Mucosa of stomach (tissue), 1 donor: ENCODE measurements around the gene KCNJ1.

Experiments
- H3K27me3 ChIP-seq: one replicate; pipeline ENCODE4 v1.7.0; 2013; ENCODE audit warnings: mild to moderate bottlenecking, low read length; ENCODE audit not compliant: control insufficient read depth, insufficient read depth
- H3K36me3 ChIP-seq: one replicate; pipeline ENCODE4 v1.7.0; 2013; ENCODE audit warnings: low read length; ENCODE audit not compliant: control insufficient read depth, insufficient read depth
- H3K4me1 ChIP-seq: one replicate; pipeline ENCODE4 v1.7.0; 2013; ENCODE audit warnings: mild to moderate bottlenecking, low read length; ENCODE audit not compliant: control insufficient read depth, insufficient read depth
- H3K4me3 ChIP-seq: one replicate; pipeline ENCODE4 v1.7.0; 2013; ENCODE audit warnings: low read length
- H3K9ac ChIP-seq: one replicate; pipeline ENCODE4 v1.7.0; 2013; ENCODE audit warnings: mild to moderate bottlenecking, low read length, moderate library complexity
- H3K9me3 ChIP-seq: one replicate; pipeline ENCODE4 v1.7.0; 2013; ENCODE audit warnings: mild to moderate bottlenecking, low read length, moderate library complexity; ENCODE audit not compliant: control insufficient read depth
- donor health status: Pancreatic carcinoma.

KCNJ1 gene

GRCh38 chr11:128907585-128907984 is 40.5 kb upstream of the KCNJ1 start:
- Histone ChIP-seq H3K4me1 (peaks cover 33% of the 10 kb centered on the region), H3K36me3 (no peaks in the 10 kb centered on the region), H3K27me3 (peaks cover 23% of the 10 kb centered on the region), H3K9ac (no peak overlapping the region), H3K9me3 (no peaks in the 10 kb centered on the region), H3K4me3 (no peak overlapping the region)

GRCh38 chr11:128906185-128907050 is 39.3 kb upstream of the KCNJ1 start:
- no peak overlapping the region for H3K4me3 ChIP-seq
- peaks cover 23% of the 10 kb centered on the region for H3K27me3 ChIP-seq
- no peaks in the 10 kb centered on the region for H3K9me3 ChIP-seq
- no peak overlapping the region for H3K9ac ChIP-seq
- peaks cover 33% of the 10 kb centered on the region for H3K4me1 ChIP-seq
- H3K36me3 ChIP-seq, result no peaks in the 10 kb centered on the region

GRCh38 chr11:128905345-128906184 is 38.5 kb upstream of the KCNJ1 start:
- H3K27me3 ChIP-seq, result peaks cover 23% of the 10 kb centered on the region
- peak overlapping the region; percentile 45 for H3K9ac ChIP-seq
- H3K9me3 ChIP-seq, result no peaks in the 10 kb centered on the region
- H3K4me3 ChIP-seq, result no peak overlapping the region
- H3K36me3 ChIP-seq, result no peaks in the 10 kb centered on the region
- peaks cover 33% of the 10 kb centered on the region for H3K4me1 ChIP-seq

DNA sequence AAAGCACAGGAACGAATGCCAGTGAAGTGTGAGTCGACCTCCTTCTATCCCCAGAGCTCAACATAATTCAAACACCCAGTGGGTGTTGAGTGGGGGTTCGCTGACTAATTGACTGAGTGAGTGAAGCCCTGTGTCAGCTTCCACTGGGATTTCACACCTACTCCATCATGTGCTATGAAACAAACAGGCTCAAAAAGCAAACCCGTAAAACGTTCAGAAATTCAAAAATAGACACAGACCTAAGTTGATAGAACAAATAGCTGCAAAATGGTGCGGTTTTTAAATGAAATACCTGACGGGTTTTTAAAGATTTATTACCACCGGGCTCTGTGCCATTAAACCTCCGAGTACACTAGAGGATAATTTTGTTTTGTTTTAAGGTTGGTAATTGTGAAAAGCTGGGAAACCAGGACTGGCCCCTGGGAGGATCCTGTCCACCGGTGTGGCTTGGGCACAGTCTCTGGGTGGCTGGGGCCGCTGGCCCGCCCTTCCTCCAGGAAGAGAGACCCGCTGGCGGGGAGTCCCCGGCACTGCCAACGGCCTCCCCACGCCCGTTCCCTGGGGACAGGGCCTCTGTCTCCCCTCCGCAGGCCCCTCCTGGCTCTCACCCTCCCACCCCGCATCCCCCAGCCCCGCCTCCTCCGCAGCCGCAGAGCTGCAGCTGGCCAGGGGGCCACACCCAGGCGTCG is 37.7 kb upstream of the KCNJ1 start:
- peaks cover 23% of the 10 kb centered on the region for H3K27me3 ChIP-seq
- no peaks in the 10 kb centered on the region for H3K9me3 ChIP-seq
- H3K36me3 ChIP-seq, result no peaks in the 10 kb centered on the region
- H3K4me3 ChIP-seq, result no peak overlapping the region
- no peak overlapping the region for H3K9ac ChIP-seq
- H3K4me1 ChIP-seq, result peaks cover 33% of the 10 kb centered on the region

DNA sequence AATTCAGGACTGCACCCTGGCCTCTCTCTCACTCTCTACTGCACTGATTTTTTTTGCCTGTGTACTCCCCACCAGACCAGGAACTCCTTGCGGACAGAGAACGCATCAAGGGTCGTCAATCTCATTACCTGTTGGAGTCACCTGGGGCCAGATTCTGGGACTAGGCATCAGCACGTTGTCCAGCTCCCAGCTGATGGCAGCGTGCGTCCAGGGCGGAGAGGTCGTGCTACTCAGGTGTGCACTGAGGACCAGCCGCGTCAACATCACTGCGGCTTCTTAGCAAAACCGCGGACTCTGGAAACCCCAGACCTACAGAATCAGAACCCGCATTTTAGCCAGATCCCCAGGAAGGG is 37.2 kb upstream of the KCNJ1 start:
- H3K27me3 ChIP-seq, result peaks cover 23% of the 10 kb centered on the region
- peaks cover 31% of the 10 kb centered on the region for H3K4me1 ChIP-seq
- H3K9ac ChIP-seq, result no peak overlapping the region
- H3K9me3 ChIP-seq, result no peaks in the 10 kb centered on the region
- H3K4me3 ChIP-seq, result no peak overlapping the region
- H3K36me3 ChIP-seq, result no peaks in the 10 kb centered on the region

DNA sequence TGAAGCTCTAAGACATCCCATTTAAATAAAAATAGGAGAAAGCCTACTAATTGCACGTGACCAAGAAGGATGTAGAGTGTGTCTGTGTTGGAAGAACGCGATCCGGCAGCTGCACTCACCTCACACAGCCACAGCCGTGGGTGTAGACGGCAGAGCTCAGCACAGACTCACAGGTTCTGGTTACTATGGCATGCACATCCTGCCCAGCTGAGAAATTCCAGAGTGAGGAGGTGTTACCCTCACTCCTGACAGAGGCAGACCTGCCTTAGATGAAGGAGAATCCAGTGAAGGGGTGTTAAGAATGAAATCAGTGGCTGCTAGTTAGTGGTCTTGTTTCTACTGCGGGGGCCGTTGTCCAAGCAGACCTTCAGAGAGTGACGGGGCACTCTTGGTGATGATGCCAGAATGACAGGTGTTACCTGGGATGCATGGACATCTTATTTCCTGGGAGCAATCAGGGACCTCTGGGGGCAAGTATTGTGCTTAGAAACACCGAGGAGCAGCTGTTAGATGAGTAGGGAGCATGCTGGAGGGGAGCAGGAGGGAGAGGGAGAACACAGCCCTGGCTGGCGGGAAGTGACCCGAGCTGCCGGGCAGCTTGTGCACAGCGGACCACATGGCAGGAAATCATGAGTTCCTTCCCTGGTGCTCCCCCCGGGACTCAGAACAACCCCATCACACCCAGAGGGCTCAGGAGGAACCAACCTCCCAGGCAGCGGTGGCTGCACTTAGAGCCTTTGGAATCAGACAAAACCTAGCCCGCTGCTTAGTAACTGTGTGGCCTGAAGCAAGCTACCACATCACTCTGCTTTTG is 36.4 kb upstream of the KCNJ1 start:
- H3K27me3 ChIP-seq, result peaks cover 23% of the 10 kb centered on the region
- no peaks in the 10 kb centered on the region for H3K9me3 ChIP-seq
- H3K9ac ChIP-seq, result no peak overlapping the region
- H3K36me3 ChIP-seq, result no peaks in the 10 kb centered on the region
- no peak overlapping the region for H3K4me3 ChIP-seq
- peaks cover 22% of the 10 kb centered on the region for H3K4me1 ChIP-seq

DNA sequence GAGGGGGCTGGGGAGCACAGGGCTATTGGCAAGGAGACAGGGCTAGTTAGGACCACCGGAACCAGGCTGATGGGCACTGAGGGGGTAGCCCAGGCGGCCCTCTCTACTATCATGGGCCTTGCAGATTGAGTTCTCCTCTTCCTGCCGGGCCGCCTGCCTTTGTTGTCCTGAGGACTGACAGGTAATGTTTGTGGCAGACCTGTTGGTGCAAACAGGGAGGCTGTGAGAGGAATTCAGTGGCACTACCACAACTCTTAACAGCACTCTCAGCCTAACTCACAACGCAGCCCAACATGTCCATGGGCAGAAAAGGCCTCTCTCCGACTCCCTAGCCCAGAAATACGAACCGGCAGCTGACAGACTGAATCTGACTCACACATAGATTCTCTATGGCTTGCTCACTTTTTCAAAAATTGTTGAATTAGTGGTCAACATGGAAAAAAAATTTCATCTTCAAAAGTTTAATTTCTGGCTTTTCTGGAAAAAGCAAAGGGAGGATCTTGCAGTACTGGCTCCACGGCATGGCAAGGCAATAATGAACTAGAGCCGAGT is 35.5 kb upstream of the KCNJ1 start:
- H3K4me3 ChIP-seq, result no peak overlapping the region
- no peaks in the 10 kb centered on the region for H3K9me3 ChIP-seq

GRCh38 chr11:128901653-128902514 is 34.8 kb upstream of the KCNJ1 start:
- H3K27me3 ChIP-seq, result peaks cover 17% of the 10 kb centered on the region
- no peaks in the 10 kb centered on the region for H3K36me3 ChIP-seq
- no peaks in the 10 kb centered on the region for H3K9me3 ChIP-seq
- H3K4me3 ChIP-seq, result no peak overlapping the region
- no peak overlapping the region for H3K9ac ChIP-seq
- H3K4me1 ChIP-seq, result peaks cover 14% of the 10 kb centered on the region

More for the DNA sequence above, 35.5 kb upstream of the KCNJ1 start:
- H3K4me1 ChIP-seq, result peaks cover 14% of the 10 kb centered on the region
- no peak overlapping the region for H3K9ac ChIP-seq
- H3K27me3 ChIP-seq, result peaks cover 23% of the 10 kb centered on the region
- no peaks in the 10 kb centered on the region for H3K36me3 ChIP-seq

GRCh38 chr11:128900468-128900867 is 33.4 kb upstream of the KCNJ1 start:
- Histone ChIP-seq H3K36me3 (no peaks in the 10 kb centered on the region), H3K4me1 (peaks cover 11% of the 10 kb centered on the region), H3K9ac (no peak overlapping the region), H3K4me3 (no peak overlapping the region), H3K9me3 (no peaks in the 10 kb centered on the region), H3K27me3 (peaks cover 9% of the 10 kb centered on the region)

GRCh38 chr11:128898580-128899344 is 31.7 kb upstream of the KCNJ1 start:
- Histone ChIP-seq H3K36me3 (no peaks in the 10 kb centered on the region), H3K4me1 (peaks cover 15% of the 10 kb centered on the region), H3K27me3 (peaks cover 11% of the 10 kb centered on the region), H3K9ac (no peak overlapping the region), H3K9me3 (no peaks in the 10 kb centered on the region), H3K4me3 (no peak overlapping the region)
